Thyroid gland (tissue), 4 donors: ENCODE results near the gene NLK. TPM values are rescaled to one million over a fixed set of nuclear protein-coding genes. Genes with fewer than 3 reads are reported as not detected.

Source experiments
- DNase-seq, 2 donors: peaks; one replicate each; pipeline ENCODE4 v3.0.0-alpha.2; 2019
- H3K27ac ChIP-seq, 3 donors: fragments of 200-600 bp; sonication (generic); 1 replicate in 2 of 3; 2 replicates in 1 of 3; pipeline ENCODE4 v1.5.1; 2016 to 2019; ENCODE audit warnings: mild to moderate bottlenecking in 1 of 3, moderate library complexity in 1 of 3
- H3K27me3 ChIP-seq: fragments of 200-600 bp; sonication (generic); one replicate; pipeline ENCODE4 v1.5.1; 2019
- H3K36me3 ChIP-seq, 2 donors: fragments of 200-600 bp; sonication (generic); one replicate each; pipeline ENCODE4 v1.5.1; 2016 to 2019
- H3K4me1 ChIP-seq, 2 donors: fragments of 200-600 bp; sonication (generic); one replicate each; pipeline ENCODE4 v1.5.1; 2017 to 2019
- H3K4me3 ChIP-seq, 3 donors: fragments of 200-600 bp; sonication (generic); replicated peaks in 1 of 3; 1 replicate in 2 of 3; 2 replicates in 1 of 3; pipeline ENCODE4 v1.5.1; 2016; ENCODE audit warnings: mild to moderate bottlenecking in 1 of 3
- H3K9me3 ChIP-seq: fragments of 200-600 bp; sonication (generic); one replicate; pipeline ENCODE4 v1.5.1; 2017
- POLR2A ChIP-seq, 2 donors: fragments of 450-650 bp; IDR thresholded peaks; one replicate each; pipeline ENCODE4 v1.6.1; 2017; ENCODE audit warnings: antibody characterized with exemption in 2 of 2, mild to moderate bottlenecking in 2 of 2, moderate library complexity in 1 of 2
- WGBS, 2 donors: methylation state at CpG; one replicate each; pipeline ENCODE4 v1.1.5; 2017; 5-methylcytosine and 5-hydroxymethylcytosine counted together
- intact Hi-C: fragments of 100-400 bp; cut with DNase I; formaldehyde crosslinking; loops from one replicate; pipeline ENCODE4 v1.15.1; 2023
- total RNA-seq, 4 donors: library from RNA; depleted of rRNA; stranded (reverse); fragments of >200 nt; gene quantifications; one replicate each; pipeline ENCODE4 v1.2.3, GENCODE V29; 2016
- TF ChIP-seq, protein P1 (sequence below), 6 experiments: fragments of 200-600 bp in 3 of 6; fragments of 450-650 bp in 3 of 6; sonication (generic) in 3 of 6; IDR thresholded peaks; one replicate each; pipeline ENCODE4 v1.5.1; 2016 to 2019; ENCODE audit warnings: antibody characterized with exemption in 6 of 6, mild to moderate bottlenecking in 2 of 6, inconsistent platforms in 1 of 6, moderate library complexity in 1 of 6

Gene NLK
- total RNA-seq, 4 donors from 2014 or later: 37.7 to 54.2 (median 46.0) TPM

DNA sequence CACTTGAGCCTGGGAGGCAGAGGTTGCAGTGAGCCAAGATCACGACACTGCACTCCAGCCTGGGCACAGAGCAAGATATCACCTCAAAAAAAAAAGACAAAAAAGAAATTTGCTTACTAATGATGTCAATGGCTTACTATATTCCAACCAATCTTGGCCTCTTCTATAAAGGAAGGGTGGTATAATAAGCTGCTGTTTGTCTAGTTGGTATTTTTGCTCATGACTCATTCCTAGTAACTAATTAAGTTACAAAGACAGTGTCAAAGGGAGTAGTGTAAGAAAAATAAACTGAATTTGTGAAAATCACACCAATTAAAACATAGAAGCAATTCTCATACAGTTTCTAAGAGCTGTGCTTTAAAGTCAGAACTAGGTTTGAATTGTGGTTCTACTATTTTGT is 82.5 kb downstream of the NLK start:
- no peak for DNase-seq
- no peak for TF ChIP-seq POLR2A (IDR thresholded peaks at IDR 0.05)
- TF ChIP-seq, protein P1, sequence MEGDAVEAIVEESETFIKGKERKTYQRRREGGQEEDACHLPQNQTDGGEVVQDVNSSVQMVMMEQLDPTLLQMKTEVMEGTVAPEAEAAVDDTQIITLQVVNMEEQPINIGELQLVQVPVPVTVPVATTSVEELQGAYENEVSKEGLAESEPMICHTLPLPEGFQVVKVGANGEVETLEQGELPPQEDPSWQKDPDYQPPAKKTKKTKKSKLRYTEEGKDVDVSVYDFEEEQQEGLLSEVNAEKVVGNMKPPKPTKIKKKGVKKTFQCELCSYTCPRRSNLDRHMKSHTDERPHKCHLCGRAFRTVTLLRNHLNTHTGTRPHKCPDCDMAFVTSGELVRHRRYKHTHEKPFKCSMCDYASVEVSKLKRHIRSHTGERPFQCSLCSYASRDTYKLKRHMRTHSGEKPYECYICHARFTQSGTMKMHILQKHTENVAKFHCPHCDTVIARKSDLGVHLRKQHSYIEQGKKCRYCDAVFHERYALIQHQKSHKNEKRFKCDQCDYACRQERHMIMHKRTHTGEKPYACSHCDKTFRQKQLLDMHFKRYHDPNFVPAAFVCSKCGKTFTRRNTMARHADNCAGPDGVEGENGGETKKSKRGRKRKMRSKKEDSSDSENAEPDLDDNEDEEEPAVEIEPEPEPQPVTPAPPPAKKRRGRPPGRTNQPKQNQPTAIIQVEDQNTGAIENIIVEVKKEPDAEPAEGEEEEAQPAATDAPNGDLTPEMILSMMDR (IDR thresholded peaks at IDR 0.05): no peak
- Histone ChIP-seq H3K27me3 (no peaks in the 10 kb centered on the region), H3K9me3 (no peaks in the 10 kb centered on the region), H3K4me1 (no peaks in the 10 kb centered on the region), H3K4me3 (no peak overlapping the region), H3K36me3 (peaks cover 0 to 3% of the 10 kb centered on the region in 2 donors), H3K27ac (no peak overlapping the region)
- 95 to 96% methylated on average over 1 of the region's 1 CpG for WGBS, 2 donors
- intact Hi-C loops: no loop called here

DNA sequence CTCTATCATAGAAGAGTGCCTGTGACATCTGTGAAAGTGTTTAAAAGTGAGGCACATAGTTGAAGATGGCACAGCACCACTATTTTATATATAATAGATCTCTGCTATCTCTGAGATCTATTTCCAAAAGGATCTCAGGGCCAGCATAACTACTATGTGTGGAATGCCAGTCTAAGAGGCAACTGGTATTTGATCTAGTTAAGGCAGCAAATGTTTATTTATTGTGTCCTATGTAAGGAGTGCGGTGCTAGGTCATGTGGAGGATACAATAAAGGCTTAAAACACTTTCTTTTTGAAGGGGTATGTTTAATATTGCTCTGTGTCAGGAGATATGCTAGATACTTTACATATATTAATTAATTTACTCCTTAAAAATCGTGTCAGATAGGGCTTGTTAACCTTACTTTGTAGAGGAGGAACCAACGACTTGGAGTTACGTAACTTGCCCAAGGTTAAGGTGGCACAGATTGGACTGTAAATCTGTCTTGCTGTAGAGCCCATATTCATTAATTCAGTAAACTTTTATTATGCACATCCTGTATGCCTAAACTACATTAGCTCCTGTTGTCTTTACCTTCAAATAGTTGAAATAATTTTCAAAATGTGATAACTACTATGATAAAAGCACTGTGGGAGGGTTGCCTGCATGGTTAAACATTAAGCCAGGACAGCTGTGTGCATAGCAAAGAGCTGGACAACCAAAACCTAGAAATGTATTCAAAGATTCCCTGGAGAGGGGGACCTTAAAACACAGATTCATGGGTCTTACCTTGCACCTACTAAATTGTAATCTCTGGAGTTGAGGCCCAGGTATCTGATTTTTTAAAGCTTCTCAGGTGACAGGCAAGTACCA is 83.3 kb downstream of the NLK start:
- DNase-seq: no peak
- no peak overlapping the region for H3K4me3 ChIP-seq
- H3K36me3 ChIP-seq: peaks cover 0 to 3% of the 10 kb centered on the region in 2 donors
- H3K9me3 ChIP-seq: no peaks in the 10 kb centered on the region
- no peak for TF ChIP-seq POLR2A (IDR thresholded peaks at IDR 0.05)
- TF ChIP-seq, protein P1 (IDR thresholded peaks at IDR 0.05): no peak
- H3K4me1 ChIP-seq: no peaks in the 10 kb centered on the region
- no peaks in the 10 kb centered on the region for H3K27me3 ChIP-seq
- no peak overlapping the region for H3K27ac ChIP-seq
- WGBS, 2 donors: 81 to 84% methylated on average over 4 of the region's 4 CpGs
- intact Hi-C loops: no loop called here

DNA sequence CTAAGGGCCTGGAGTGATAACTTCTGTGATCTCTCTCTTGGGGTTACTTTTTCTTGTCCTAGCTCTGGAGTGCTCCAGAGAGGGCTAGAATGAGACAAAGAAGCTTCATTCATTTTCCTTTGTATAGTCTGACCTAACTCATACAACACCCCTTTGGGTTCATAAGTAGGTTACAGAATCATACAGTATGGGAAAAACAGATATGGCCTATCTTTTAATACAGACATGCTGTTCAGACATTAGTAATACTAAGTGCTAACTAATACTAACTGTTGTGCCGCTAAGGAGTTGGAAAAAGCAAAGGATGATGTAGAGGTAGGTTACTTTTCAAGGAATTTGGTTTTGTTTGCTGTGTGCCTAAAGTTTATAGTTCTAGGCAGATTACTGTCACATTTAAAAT is 84.7 kb downstream of the NLK start:
- intact Hi-C loops: no loop called here
- Histone ChIP-seq H3K36me3 (peaks cover 0 to 3% of the 10 kb centered on the region in 2 donors), H3K9me3 (no peaks in the 10 kb centered on the region), H3K27me3 (no peaks in the 10 kb centered on the region), H3K4me3 (no peak overlapping the region), H3K27ac (no peak overlapping the region), H3K4me1 (no peaks in the 10 kb centered on the region)
- DNase-seq: no peak
- TF ChIP-seq, protein P1 (IDR thresholded peaks at IDR 0.05): no peak
- 93 to 97% methylated on average over 1 of the region's 1 CpG for WGBS, 2 donors

DNA sequence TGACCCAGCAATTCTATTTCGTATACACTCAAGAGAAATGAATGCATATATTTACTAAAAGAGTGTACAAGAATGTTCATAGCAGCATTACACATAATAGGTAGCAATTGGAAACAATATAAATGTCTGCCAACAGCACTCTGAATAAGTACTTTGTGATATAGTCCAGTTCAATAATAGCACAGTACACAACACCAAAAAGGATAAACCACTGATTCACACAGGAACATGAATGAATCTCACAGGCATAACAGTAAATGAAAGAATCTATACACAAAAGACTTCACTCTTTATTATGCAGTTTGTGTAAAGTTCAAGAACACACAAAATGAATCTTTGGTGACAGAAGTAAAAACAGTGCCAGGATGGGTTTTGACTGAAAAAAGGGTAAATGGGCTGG is 86.3 kb downstream of the NLK start:
- no peak for TF ChIP-seq POLR2A (IDR thresholded peaks at IDR 0.05)
- TF ChIP-seq, protein P1 (IDR thresholded peaks at IDR 0.05): no peak
- no peak for DNase-seq
- Histone ChIP-seq H3K27ac (no peak overlapping the region), H3K36me3 (peaks cover 0 to 5% of the 10 kb centered on the region in 2 donors), H3K27me3 (no peaks in the 10 kb centered on the region), H3K9me3 (no peaks in the 10 kb centered on the region), H3K4me3 (no peak overlapping the region), H3K4me1 (no peaks in the 10 kb centered on the region)
- intact Hi-C loops: no loop called here
- 96 to 98% methylated on average over 1 of the region's 1 CpG for WGBS, 2 donors

DNA sequence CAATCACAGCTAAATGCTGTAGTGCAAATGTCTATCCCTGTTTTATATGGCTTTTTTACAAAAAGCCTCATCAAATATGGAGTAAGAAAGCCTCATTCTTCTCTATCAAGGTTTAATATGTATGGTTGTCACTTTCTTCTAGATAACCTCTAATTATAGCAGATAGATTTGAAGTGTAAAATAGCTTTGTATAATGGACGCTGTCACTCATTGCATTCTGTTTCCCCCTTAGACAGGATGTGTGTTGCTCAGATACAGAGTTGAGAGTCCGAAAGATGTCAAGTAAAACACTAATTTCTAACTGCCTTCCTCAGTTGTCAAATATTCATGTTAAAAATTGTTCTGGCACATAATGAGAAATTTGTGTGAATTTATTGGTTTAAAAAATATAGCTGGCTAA is 88.0 kb downstream of the NLK start:
- Histone ChIP-seq H3K9me3 (no peaks in the 10 kb centered on the region), H3K36me3 (peaks cover 0 to 5% of the 10 kb centered on the region in 2 donors), H3K27me3 (no peaks in the 10 kb centered on the region), H3K4me3 (no peak overlapping the region), H3K27ac (no peak overlapping the region), H3K4me1 (no peaks in the 10 kb centered on the region)
- WGBS, 2 donors: 95 to 96% methylated on average over 2 of the region's 2 CpGs
- no peak for DNase-seq
- intact Hi-C loops: no loop called here
- TF ChIP-seq POLR2A (IDR thresholded peaks at IDR 0.05): no peak
- TF ChIP-seq, protein P1 (IDR thresholded peaks at IDR 0.05): no peak
